Erythroblast (primary cell): ENCODE data around the gene MKLN1.

ENCODE experiments used
- GATA1 ChIP-seq: IDR thresholded peaks from 2 replicates; pipeline ENCODE4 v1.6.1; 2011; ENCODE audit warnings: low read depth, mild to moderate bottlenecking, control low read depth, low read length, moderate library complexity
- POLR2A ChIP-seq: IDR thresholded peaks from 2 replicates; pipeline ENCODE4 v1.6.1; 2011; ENCODE audit warnings: mild to moderate bottlenecking, low read length

GRCh38 chr7:131544449-131545301, 217.0 kb downstream of the MKLN1 start:
- TF ChIP-seq POLR2A = no peak
- TF ChIP-seq GATA1 = no peak
